Upper lobe of left lung (tissue), 4 donors: ENCODE measurements around the gene UFM1.

Source experiments
- POLR2AphosphoS5 ChIP-seq, 2 donors: sonication (generic); formaldehyde crosslinking; IDR thresholded peaks; one replicate each; pipeline ENCODE4 v1.5.1; 2017; ENCODE audit warnings: antibody characterized with exemption in 2 of 2
- TF ChIP-seq, protein P1 (sequence below), 6 experiments: fragments of 450-650 bp in 4 of 6; fragments of 200-600 bp in 2 of 6; sonication (generic) in 2 of 6; IDR thresholded peaks; one replicate each; pipeline ENCODE4 v1.5.1; 2016 to 2019; ENCODE audit warnings: antibody characterized with exemption in 6 of 6

DNA sequence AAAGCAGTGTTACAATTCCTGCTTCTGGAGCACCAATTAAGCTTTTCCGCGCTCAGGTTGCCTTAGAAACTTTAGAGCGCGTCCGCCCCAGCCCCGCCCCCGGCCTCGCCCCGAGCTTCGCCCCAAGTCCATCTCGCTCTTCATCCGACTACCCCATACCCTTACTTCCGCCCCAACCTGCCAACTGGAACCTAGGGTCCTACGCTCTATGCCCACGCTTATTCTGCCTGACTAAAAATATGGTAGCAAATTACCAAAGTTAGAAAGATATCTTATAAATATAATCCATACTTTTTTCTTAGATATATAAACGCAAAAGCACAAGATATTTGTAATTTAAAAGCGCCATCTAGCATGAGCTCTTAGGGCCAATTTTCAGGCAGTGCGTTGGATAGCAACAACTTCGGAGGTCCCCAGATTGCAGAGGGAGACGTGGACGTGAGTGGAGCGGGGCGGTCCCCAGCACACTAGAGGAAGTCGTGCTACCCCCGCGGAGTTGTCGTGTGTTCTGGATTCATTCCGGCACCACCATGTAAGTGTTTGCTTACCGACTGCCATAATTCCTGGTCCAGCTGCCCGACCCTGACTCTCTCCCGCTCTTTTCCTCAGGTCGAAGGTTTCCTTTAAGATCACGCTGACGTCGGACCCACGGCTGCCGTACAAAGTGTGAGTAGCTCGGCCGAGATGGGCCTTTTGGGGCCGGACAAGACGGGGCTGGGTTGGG, at the start of gene UFM1:
- TF ChIP-seq, protein P1, sequence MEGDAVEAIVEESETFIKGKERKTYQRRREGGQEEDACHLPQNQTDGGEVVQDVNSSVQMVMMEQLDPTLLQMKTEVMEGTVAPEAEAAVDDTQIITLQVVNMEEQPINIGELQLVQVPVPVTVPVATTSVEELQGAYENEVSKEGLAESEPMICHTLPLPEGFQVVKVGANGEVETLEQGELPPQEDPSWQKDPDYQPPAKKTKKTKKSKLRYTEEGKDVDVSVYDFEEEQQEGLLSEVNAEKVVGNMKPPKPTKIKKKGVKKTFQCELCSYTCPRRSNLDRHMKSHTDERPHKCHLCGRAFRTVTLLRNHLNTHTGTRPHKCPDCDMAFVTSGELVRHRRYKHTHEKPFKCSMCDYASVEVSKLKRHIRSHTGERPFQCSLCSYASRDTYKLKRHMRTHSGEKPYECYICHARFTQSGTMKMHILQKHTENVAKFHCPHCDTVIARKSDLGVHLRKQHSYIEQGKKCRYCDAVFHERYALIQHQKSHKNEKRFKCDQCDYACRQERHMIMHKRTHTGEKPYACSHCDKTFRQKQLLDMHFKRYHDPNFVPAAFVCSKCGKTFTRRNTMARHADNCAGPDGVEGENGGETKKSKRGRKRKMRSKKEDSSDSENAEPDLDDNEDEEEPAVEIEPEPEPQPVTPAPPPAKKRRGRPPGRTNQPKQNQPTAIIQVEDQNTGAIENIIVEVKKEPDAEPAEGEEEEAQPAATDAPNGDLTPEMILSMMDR (IDR thresholded peaks at IDR 0.05), result no peak
- TF ChIP-seq POLR2AphosphoS5 (IDR thresholded peaks at IDR 0.05), result peak; percentile 68 to 72
